Panc1 (cell line): ENCODE results near the gene CPD. TPM values are rescaled to one million over a fixed set of nuclear protein-coding genes. Genes with fewer than 3 reads are reported as not detected.

Experiments used
- ATAC-seq: fragments of 200-7000 bp; cut with Tn5 transposase; 2 replicates; pipeline ENCODE4 v1.9.1; 2020; ENCODE audit warnings: mild to moderate bottlenecking, moderate library complexity
- BruUV-seq: library from RNA; stranded (reverse); fragments of 400-500 nt; replicated peaks from 2 replicates; lab custom pipeline; 2021; lab: Mats Ljungman, UMichigan
- CTCF ChIA-PET: fragments of 300-600 bp; sonication (Branson Sonifier 250); formaldehyde crosslinking; loops from one replicate; lab custom pipeline; 2022; ENCODE audit warnings: antibody characterized with exemption; lab: Charles Lee
- POLR2A ChIA-PET: fragments of 300-600 bp; sonication (Branson Sonifier 250); formaldehyde crosslinking; loops from one replicate; lab custom pipeline; 2022; ENCODE audit warnings: antibody characterized with exemption; lab: Charles Lee
- DNase-seq: peaks from one replicate; pipeline ENCODE4 v3.0.0-alpha.2; 2010; ENCODE audit warnings: low read depth, low spot score
- H3K27ac ChIP-seq: 2 replicates; pipeline ENCODE4 v1.5.1; 2011; ENCODE audit warnings: mild to moderate bottlenecking, low read length, inconsistent platforms
- H3K27me3 ChIP-seq: fragments of 200-500 bp; sonication (Bioruptor generic); 2 replicates; pipeline ENCODE4 v1.6.0; 2014; ENCODE audit warnings: low read length, inconsistent platforms; ENCODE audit not compliant: control insufficient read depth, insufficient read depth
- H3K36me3 ChIP-seq: fragments of 200-500 bp; sonication (Bioruptor generic); 2 replicates; pipeline ENCODE4 v1.5.1; 2014; ENCODE audit warnings: inconsistent platforms, mild to moderate bottlenecking, low read length, moderate library complexity; ENCODE audit not compliant: control insufficient read depth, insufficient read depth
- H3K4me1 ChIP-seq: 2 replicates; pipeline ENCODE4 v1.5.1; 2011; ENCODE audit warnings: inconsistent platforms, mild to moderate bottlenecking, low read length, moderate library complexity; ENCODE audit not compliant: control insufficient read depth, insufficient read depth
- H3K4me3 ChIP-seq, 2 experiments: 2 replicates each; pipeline ENCODE4 v1.5.1; 2011 to 2012; ENCODE audit warnings: low read depth in 2 of 2, low read length in 2 of 2, mild to moderate bottlenecking in 2 of 2, inconsistent platforms in 1 of 2, moderate library complexity in 1 of 2
- H3K9me3 ChIP-seq: fragments of 200-500 bp; sonication (Bioruptor generic); 2 replicates; pipeline ENCODE4 v1.5.1; 2014; ENCODE audit warnings: low read depth, mild to moderate bottlenecking, inconsistent platforms, low read length, moderate library complexity; ENCODE audit not compliant: control insufficient read depth, insufficient read depth
- CTCF ChIP-seq: fragments of 450-650 bp; IDR thresholded peaks from 2 replicates; pipeline ENCODE4 v1.5.1; 2017; ENCODE audit warnings: mild to moderate bottlenecking
- POLR2AphosphoS5 ChIP-seq: IDR thresholded peaks from 2 replicates; pipeline ENCODE4 v1.6.1; 2012; ENCODE audit warnings: mild to moderate bottlenecking, low read depth, low read length, moderate library complexity
- REST ChIP-seq, 2 experiments: IDR thresholded peaks; 2 replicates each; pipeline ENCODE4 v1.6.1; 2011 to 2012; ENCODE audit warnings: low read depth in 2 of 2, control low read depth in 1 of 2, low read length in 1 of 2, mild to moderate bottlenecking in 1 of 2, moderate library complexity in 1 of 2; ENCODE audit not compliant: insufficient read depth in 1 of 2
- SIN3A ChIP-seq: IDR thresholded peaks from 2 replicates; pipeline ENCODE4 v1.6.1; 2012; ENCODE audit warnings: low read depth, mild to moderate bottlenecking, low read length, moderate library complexity, borderline replicate concordance; ENCODE audit not compliant: insufficient read depth
- TCF7L2 ChIP-seq: IDR thresholded peaks from 2 replicates; pipeline ENCODE4 v1.6.1; 2011; ENCODE audit warnings: mild to moderate bottlenecking, low read depth, low read length, inconsistent platforms
- in situ Hi-C: cut with HindIII; loops from 2 replicates; pipeline ENCODE4 v1.10.0; 2016; ENCODE audit warnings: low sequenced_read_pairs, low pct_unique_long_range_greater_than_20kb
- intact Hi-C: fragments of 100-400 bp; cut with micrococcal nuclease; formaldehyde crosslinking; loops from one replicate; pipeline ENCODE4 v1.10.0; 2022; ENCODE audit not compliant: unreplicated experiment
- total RNA-seq: library from RNA; stranded (reverse); gene quantifications from one replicate; pipeline ENCODE4 v1.2.1, GENCODE V29; 2021; ENCODE audit not compliant: unreplicated experiment

The CPD gene
- total RNA-seq, 1 experiment from 2014 or later = 93.0 TPM

GRCh38 chr17:30375661-30376060 lies 3.1 kb upstream of the CPD start:
- Histone ChIP-seq H3K4me3 (no peak overlapping the region), H3K27ac (no peak overlapping the region), H3K4me1 (peaks cover 21% of the 10 kb centered on the region), H3K27me3 (no peaks in the 10 kb centered on the region), H3K9me3 (no peaks in the 10 kb centered on the region), H3K36me3 (no peaks in the 10 kb centered on the region)
- TF ChIP-seq CTCF (no peak), TCF7L2 (no peak), POLR2AphosphoS5 (no peak), SIN3A (no peak), REST (IDR thresholded peaks at IDR 0.05; ENCODE audit: insufficient read depth in 1 of 2, low read depth in 2 of 2, low read length in 1 of 2) (no peak)
- ATAC-seq (no peak), DNase-seq (no peak)
- intact Hi-C loops = no loop called here
- POLR2A ChIA-PET = no interaction called here
- BruUV-seq = no TSS peak
- in situ Hi-C loops = no loop called here
- CTCF ChIA-PET = no interaction called here

DNA sequence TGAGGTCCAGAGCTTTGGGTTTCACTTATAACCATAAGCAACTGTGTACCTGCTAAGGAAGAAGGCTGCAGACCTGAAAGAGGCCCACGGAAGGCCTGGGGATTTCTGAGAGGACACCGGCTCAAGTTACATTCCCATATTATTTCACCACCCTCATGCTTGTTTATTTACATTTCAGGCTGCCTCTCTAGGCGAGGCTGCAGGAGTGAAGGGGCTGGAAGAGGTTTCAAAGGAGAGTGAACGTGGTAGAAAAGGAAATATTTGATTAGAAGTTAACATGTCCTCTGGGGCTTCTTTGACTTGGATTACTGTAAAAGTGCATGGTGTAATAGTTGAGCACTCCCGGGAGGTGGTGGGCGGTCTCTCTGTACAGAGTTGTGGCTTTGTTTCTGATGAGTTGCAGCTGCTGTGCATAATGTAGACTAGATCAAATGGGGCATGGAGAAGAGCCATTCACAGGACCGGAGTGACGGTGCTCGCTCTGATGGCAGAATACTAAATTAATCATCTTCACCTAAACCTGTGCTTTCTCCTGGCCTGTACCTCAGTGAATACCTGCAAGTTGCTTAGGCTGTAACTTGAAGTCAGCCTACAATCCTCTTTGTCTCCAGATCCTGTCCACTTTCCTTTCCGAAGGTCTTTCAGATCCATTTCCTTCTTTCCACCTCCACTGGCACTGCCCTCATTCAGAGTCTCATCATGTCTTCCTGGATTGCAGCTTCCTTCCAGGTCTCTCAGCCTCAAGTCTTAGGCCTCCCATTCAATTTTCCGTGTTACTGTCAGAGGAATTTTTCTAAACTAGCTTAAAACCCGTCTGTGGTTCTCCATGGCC lies 1.9 kb upstream of the CPD start:
- Histone ChIP-seq H3K9me3 (no peaks in the 10 kb centered on the region), H3K27me3 (no peaks in the 10 kb centered on the region), H3K4me3 (no peak overlapping the region), H3K4me1 (peaks cover 32% of the 10 kb centered on the region), H3K27ac (peak overlapping the region; percentile 40; the same call in 1 of the 2 replicates), H3K36me3 (no peaks in the 10 kb centered on the region)
- no TSS peak for BruUV-seq
- ChIA-PET CTCF (no interaction called here), POLR2A (interaction anchor here (0.5 kb wide), 1 partner anchor 258 kb away, joined by 5 read pairs; no protein-coding TSS in a partner anchor)
- ATAC-seq (no peak), DNase-seq (no peak)
- in situ Hi-C loops (no loop called here), intact Hi-C loops (no loop called here)
- TF ChIP-seq CTCF = no peak
- TF ChIP-seq REST (IDR thresholded peaks at IDR 0.05; ENCODE audit: insufficient read depth in 1 of 2, low read depth in 2 of 2, low read length in 1 of 2) = no peak
- no peak for TF ChIP-seq TCF7L2
- TF ChIP-seq POLR2AphosphoS5 = no peak
- no peak for TF ChIP-seq SIN3A
